ENCODE data around the gene MAGI3.
"Not testable (repeated sequence)": the region's sequence is repeated elsewhere in the genome, so short reads cannot be mapped to it uniquely, and the experiment has no call there.

The MAGI3 gene

GRCh38 chr1:113582084-113582483, 191.8 kb downstream of the MAGI3 start:
- DNase-seq = no peak

- DNase-seq = no peak
These were observed 197.2 kb downstream of the MAGI3 start for GRCh38 chr1:113587475-113587874.

GRCh38 chr1:113592230-113592629, 201.9 kb downstream of the MAGI3 start:
- no peak for DNase-seq

GRCh38 chr1:113593550-113594297, 203.4 kb downstream of the MAGI3 start:
- no peak for DNase-seq

GRCh38 chr1:113604466-113604865, 214.2 kb downstream of the MAGI3 start:
- DNase-seq = not testable (repeated sequence)

- no peak for DNase-seq
These were observed 214.8 kb downstream of the MAGI3 start for GRCh38 chr1:113605146-113605545.

- DNase-seq = no peak
These were observed 218.1 kb downstream of the MAGI3 start for GRCh38 chr1:113608399-113608798.

GRCh38 chr1:113610372-113610771, 220.1 kb downstream of the MAGI3 start:
- DNase-seq = no peak

GRCh38 chr1:113615425-113615824, 225.1 kb downstream of the MAGI3 start:
- DNase-seq = no peak

GRCh38 chr1:113616156-113616555, 225.8 kb downstream of the MAGI3 start:
- no peak for DNase-seq

GRCh38 chr1:113617438-113618141, 227.3 kb downstream of the MAGI3 start:
- no peak for DNase-seq

GRCh38 chr1:113628997-113629396, 238.7 kb downstream of the MAGI3 start:
- DNase-seq = no peak

- DNase-seq = no peak
These were observed 240.3 kb downstream of the MAGI3 start for GRCh38 chr1:113630340-113631327.

- no peak for DNase-seq
These were observed 251.1 kb downstream of the MAGI3 start for GRCh38 chr1:113641396-113641795.

GRCh38 chr1:113647164-113647563, 256.8 kb downstream of the MAGI3 start:
- no peak for DNase-seq

- no peak for DNase-seq
These were observed 258.2 kb downstream of the MAGI3 start for GRCh38 chr1:113648478-113648877.

- no peak for DNase-seq
These were observed 262.5 kb downstream of the MAGI3 start for GRCh38 chr1:113652771-113653170.

- no peak for DNase-seq
These were observed 263.4 kb downstream of the MAGI3 start for GRCh38 chr1:113653741-113654140.

GRCh38 chr1:113654883-113655282, 264.6 kb downstream of the MAGI3 start:
- DNase-seq = no peak

GRCh38 chr1:113657126-113657525, 266.8 kb downstream of the MAGI3 start:
- no peak for DNase-seq

GRCh38 chr1:113657556-113658063, 267.3 kb downstream of the MAGI3 start:
- no peak for DNase-seq

GRCh38 chr1:113659035-113659434, 268.7 kb downstream of the MAGI3 start:
- DNase-seq = no peak

- no peak for DNase-seq
These were observed 269.2 kb downstream of the MAGI3 start for GRCh38 chr1:113659556-113659955.

All from stimulated activated naive CD4-positive, alpha-beta T cell treated with Interleukin-2 at 50 U/mL for 16 hours (primary cell).